HG02938 (cell line): Measurements from ENCODE around the gene RASGRP1.

ENCODE experiments used
- ATAC-seq: cut with Tn5 transposase; IDR thresholded peaks from one replicate; pipeline ENCODE4 v1.9.1; 2021; ENCODE audit warnings: mild to moderate bottlenecking, moderate library complexity; ENCODE audit not compliant: unreplicated experiment

Gene RASGRP1

DNA sequence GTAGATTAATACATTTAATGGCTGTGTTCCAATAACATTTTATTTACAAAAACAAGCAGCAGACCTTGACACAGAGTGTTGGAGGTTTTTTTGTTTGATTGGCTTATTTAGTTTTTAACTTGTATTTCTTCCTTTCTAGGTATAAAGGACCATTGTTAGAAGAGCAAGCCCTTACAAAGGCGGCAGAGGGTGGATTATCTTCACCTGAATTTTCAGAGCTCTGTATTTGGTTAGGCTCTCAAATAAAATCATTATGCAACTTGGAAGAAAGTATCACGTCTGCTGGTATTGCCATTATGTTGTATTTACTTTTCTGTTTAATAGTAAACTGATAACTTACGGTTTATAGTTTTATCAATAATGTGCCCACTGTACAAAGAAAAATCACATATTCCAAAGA, 100.7 kb downstream of the RASGRP1 start:
- ATAC-seq = no peak

DNA sequence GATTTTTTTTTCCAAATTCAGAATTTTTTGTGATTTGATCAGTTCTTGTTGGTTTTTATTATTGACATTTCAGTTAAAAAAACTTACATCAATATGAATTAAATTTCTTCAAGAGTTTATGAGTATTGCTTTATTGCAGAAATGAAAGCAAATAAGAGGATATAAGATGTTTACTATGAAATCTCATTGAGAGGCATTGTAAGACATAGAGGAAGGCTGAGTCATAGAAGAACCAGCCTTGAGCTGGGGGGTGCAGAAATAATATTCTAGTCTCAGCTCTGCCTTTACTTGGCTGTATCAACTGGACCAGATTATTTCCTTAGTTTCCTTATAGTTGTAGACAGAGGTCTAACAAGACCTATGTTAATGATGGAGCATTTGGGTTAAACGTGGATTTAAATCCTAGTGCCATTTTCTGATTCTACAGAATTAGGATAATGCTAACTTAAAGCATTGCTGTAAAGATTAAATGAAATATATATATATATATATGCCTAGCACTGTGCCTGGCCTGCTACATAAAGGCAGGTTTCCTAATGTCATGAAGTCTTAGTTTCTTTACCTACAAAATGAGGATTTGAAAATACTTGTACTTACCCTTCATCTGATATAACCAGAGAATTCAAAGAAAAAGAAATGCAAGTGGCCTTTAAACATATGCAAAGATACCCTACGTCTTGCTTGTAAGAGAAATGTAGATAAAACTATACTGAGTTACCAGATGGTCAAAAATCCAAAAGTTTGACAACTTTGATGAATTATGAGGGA, 103.4 kb downstream of the RASGRP1 start:
- ATAC-seq = peak; percentile 70

- no peak for ATAC-seq
Measured at GRCh38 chr15:38460543-38460942, 104.1 kb downstream of the RASGRP1 start.

DNA sequence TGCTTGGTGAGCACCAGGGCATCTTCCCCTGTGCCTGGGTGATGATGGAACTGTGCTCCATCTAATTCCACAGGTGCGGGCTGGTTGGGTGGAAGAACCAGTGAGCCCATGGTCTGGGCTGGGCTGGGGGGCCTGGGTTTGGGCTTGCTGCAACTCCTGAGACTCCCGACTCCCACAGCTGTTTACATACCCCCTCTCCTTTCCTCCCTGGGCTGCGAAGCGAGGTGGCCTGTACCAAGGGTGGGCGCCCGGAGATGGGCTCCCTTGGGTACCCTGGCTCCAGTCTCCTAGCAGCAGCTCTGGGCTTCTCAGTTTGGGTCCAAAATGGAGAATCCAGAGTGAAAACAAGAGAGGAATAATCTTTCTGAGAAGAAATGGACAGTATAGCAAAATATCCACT, 105.1 kb downstream of the RASGRP1 start:
- ATAC-seq = no peak

- no peak for ATAC-seq
Measured at GRCh38 chr15:38458646-38459045, 106.0 kb downstream of the RASGRP1 start.

DNA sequence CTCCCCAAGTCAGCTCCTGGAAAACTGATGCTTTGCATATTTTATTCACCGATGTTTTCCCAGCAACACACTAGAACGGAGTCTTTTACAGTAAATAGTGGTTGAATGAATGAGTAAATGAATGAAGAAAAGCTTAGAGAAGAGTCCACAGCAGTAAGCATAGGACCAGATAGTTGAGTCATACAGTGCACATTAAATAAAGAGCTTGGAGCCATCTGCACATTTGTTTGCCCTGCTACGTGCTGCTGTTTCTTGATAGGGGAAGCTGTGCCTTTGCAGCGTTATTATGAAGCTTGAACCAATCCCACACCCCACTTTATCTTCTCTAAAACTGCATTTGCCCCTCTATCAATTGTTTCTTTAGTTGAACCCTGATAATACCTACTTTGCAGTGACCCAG, 109.5 kb downstream of the RASGRP1 start:
- no peak for ATAC-seq

DNA sequence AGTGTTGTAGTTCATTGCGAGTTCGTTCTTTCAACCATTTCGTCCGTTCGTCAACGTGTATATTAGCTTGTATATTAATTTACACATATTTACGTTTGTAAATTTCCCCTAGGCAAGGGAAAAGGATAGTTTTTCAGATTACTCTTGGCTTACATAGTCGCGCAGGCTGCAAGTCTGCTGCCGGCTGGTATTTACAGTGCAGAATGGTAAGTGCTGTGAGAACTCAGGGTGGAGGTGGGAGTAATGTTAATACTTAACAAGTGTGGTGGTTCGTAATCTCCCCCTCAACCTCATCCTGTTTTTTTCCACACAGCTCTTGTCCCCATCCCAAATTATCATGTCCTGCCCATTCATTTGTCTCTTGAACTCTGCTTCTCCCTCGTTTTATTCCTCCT, 109.9 kb downstream of the RASGRP1 start:
- ATAC-seq = no peak

- ATAC-seq = peak; percentile 87
Measured at GRCh38 chr15:38453971-38454695, 110.5 kb downstream of the RASGRP1 start, which contains the start of gene FAM98B. Gene FAM98B (plus strand): TSS chr15:38454127. CDS start chr15:38454162, 35 bp downstream.

- peak; percentile 7 for ATAC-seq
Measured at GRCh38 chr15:38441130-38441519, 123.5 kb downstream of the RASGRP1 start.

DNA sequence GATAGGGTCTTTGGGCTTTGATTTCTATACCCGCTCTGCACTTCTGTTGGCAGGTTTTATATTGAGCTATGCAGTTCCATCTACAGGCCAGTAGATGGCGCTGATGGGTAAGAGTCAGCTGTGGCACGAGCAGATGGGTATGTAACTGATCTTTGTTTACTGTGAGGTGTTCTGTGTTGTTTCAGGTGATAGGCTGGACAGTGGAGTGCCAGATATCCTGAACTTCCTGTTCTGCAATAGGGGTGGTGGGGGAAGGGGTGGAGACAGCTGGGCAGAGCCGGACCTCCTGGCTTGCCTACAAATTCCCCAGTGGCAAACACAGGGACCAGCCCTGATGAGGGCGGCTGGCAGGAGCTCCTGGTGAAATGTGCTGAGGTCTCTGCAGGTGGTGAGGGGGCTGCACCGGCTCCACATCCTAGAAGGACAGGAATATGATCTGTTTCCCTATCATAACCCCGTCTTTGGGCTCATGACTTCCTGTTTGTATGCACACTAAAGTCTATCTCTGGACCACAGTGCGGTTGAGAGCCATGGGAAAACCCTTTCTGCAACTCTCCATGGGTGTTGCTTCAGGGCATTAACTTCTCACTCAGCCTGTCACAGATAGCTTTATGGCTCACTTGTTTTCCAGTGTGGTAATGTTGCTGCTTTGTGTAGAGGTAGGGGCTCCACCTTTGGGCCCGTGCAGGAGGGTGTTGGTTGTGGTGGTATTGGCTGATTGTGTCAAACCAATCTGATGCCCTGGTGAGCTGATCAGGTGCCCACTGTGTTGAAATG, 124.1 kb downstream of the RASGRP1 start:
- ATAC-seq = peak; percentile 78
